ENCODE measurements around the gene TAOK2.
"Not testable (repeated sequence)": the region's sequence is repeated elsewhere in the genome, so short reads cannot be mapped to it uniquely, and the experiment has no call there.

The TAOK2 gene

DNA sequence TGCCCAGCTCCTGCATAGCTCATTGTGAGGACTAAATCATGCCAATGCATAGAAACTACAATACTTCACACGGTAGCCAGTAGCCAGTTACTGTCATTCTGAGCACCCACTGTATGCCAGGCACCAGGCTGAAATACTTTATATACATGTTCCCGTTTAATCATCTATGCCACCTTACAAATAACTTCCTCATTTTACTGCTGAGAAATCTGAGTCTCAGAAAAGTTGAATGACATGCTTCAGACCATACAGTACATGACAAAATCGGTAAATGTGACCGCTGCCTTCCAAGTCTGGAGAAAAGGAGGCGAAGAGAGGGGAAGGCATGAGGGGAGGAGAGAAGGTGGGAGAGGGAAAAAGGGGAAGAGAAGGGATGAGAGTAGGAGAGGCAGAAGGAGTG, 66.6 kb downstream of the TAOK2 start:
- no peak overlapping the region for H3K9ac ChIP-seq (ENCODE audit: low read length)
- no peak overlapping the region for H4K8ac ChIP-seq (ENCODE audit: low read depth, low read length)
- no peak overlapping the region for H3K4ac ChIP-seq (ENCODE audit: low read depth, low read length)
- no peak for DNase-seq
- no peaks in the 10 kb centered on the region for H3K79me1 ChIP-seq (ENCODE audit: low read length)
- no peak overlapping the region for H2BK15ac ChIP-seq (replicated peaks; ENCODE audit: low read depth)
- no peak overlapping the region for H3K23ac ChIP-seq (ENCODE audit: low read length)
- no peak overlapping the region for H4K5ac ChIP-seq (ENCODE audit: low read length)
- no peak overlapping the region for H2AK5ac ChIP-seq (ENCODE audit: low read length)
- no peaks in the 10 kb centered on the region for H3K4me1 ChIP-seq (ENCODE audit: control insufficient read depth, low read depth, low read length)
- H3K4me3 ChIP-seq (ENCODE audit: low read length), result no peak overlapping the region
- no CpG with 5 or more reads among the region's 5 CpGs for WGBS (ENCODE audit: extremely low coverage, insufficient coverage, low lambda C conversion rate)
- H2BK5ac ChIP-seq (ENCODE audit: low read length), result no peak overlapping the region
- no peaks in the 10 kb centered on the region for H3K36me3 ChIP-seq (ENCODE audit: control insufficient read depth, insufficient read depth, low read length)
- H3K18ac ChIP-seq (ENCODE audit: low read length), result no peak overlapping the region
- no peak overlapping the region for H3K4me2 ChIP-seq (ENCODE audit: low read length)
- H3K56ac ChIP-seq (ENCODE audit: low read length), result no peak overlapping the region
- H3K79me2 ChIP-seq (ENCODE audit: control insufficient read depth, insufficient read depth, low read length), result no peaks in the 10 kb centered on the region
- no peak overlapping the region for H3K27ac ChIP-seq (ENCODE audit: low read depth, low read length)
- no peaks in the 10 kb centered on the region for H3K27me3 ChIP-seq (ENCODE audit: insufficient read depth, low read length, poor library complexity)
- no peak overlapping the region for H2BK120ac ChIP-seq (ENCODE audit: low read depth, low read length)

DNA sequence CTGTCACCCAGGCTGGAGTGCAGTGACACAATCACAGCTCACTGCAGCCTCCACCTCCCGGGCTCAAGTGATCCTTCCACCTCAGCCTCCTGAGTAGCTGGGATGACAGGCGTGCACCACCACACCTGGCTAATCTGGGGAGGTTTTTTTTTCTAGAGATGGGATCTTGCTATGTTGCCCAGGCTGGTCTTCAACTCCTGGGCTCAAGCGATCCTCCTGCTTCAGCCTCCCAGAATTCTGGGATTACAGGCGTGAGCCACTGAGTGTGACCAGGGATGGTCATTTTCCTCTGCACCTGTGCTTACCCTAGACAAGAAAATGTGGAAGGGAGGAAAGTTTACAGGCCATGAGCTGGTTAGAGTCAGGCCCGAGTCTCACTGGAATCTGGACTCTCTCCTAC, 67.0 kb downstream of the TAOK2 start:
- not testable (repeated sequence) for H3K79me1 ChIP-seq (ENCODE audit: low read length); H2BK5ac ChIP-seq (ENCODE audit: low read length); H3K9ac ChIP-seq (ENCODE audit: low read length); DNase-seq; H2BK15ac ChIP-seq (replicated peaks; ENCODE audit: low read depth); H3K4ac ChIP-seq (ENCODE audit: low read depth, low read length); H4K5ac ChIP-seq (ENCODE audit: low read length); H3K23ac ChIP-seq (ENCODE audit: low read length); H3K79me2 ChIP-seq (ENCODE audit: control insufficient read depth, insufficient read depth, low read length); H3K4me1 ChIP-seq (ENCODE audit: control insufficient read depth, low read depth, low read length); H2AK5ac ChIP-seq (ENCODE audit: low read length); H2BK120ac ChIP-seq (ENCODE audit: low read depth, low read length); H3K27ac ChIP-seq (ENCODE audit: low read depth, low read length); H3K4me3 ChIP-seq (ENCODE audit: low read length); H4K8ac ChIP-seq (ENCODE audit: low read depth, low read length); H3K4me2 ChIP-seq (ENCODE audit: low read length); H3K56ac ChIP-seq (ENCODE audit: low read length); H3K36me3 ChIP-seq (ENCODE audit: control insufficient read depth, insufficient read depth, low read length); H3K27me3 ChIP-seq (ENCODE audit: insufficient read depth, low read length, poor library complexity); H3K18ac ChIP-seq (ENCODE audit: low read length)
- WGBS (ENCODE audit: extremely low coverage, insufficient coverage, low lambda C conversion rate), result no CpG with 5 or more reads among the region's 5 CpGs

DNA sequence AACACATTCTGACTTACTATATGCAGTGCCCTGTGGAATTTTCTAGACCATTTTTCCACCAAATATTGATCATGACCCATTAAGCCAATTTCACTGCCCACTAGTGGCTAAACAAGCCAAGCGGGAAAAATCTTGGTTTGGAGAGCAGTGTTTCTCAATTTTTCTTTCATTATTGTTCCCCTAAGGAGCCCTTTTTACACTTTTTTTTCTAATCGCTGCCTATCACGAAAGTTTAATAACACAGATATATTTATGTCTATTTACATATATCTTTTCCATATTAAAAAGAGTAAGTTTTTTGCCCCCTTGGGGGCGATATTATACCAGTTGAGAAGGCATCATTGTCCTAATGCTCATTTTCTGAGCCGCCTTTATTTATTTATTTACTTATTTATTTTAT, 68.2 kb downstream of the TAOK2 start:
- Histone ChIP-seq H3K4me3 (ENCODE audit: low read length) (no peak overlapping the region), H3K79me1 (ENCODE audit: low read length) (no peaks in the 10 kb centered on the region), H3K27ac (ENCODE audit: low read depth, low read length) (no peak overlapping the region), H3K23ac (ENCODE audit: low read length) (no peak overlapping the region), H3K79me2 (ENCODE audit: control insufficient read depth, insufficient read depth, low read length) (no peaks in the 10 kb centered on the region), H3K9ac (ENCODE audit: low read length) (no peak overlapping the region), H3K56ac (ENCODE audit: low read length) (no peak overlapping the region), H3K18ac (ENCODE audit: low read length) (no peak overlapping the region), H3K36me3 (ENCODE audit: control insufficient read depth, insufficient read depth, low read length) (no peaks in the 10 kb centered on the region), H3K4me2 (ENCODE audit: low read length) (no peak overlapping the region), H4K5ac (ENCODE audit: low read length) (no peak overlapping the region), H2BK5ac (ENCODE audit: low read length) (no peak overlapping the region), H4K8ac (ENCODE audit: low read depth, low read length) (no peak overlapping the region), H3K27me3 (ENCODE audit: insufficient read depth, low read length, poor library complexity) (no peaks in the 10 kb centered on the region), H2BK15ac (replicated peaks; ENCODE audit: low read depth) (no peak overlapping the region), H2BK120ac (ENCODE audit: low read depth, low read length) (no peak overlapping the region), H3K4me1 (ENCODE audit: control insufficient read depth, low read depth, low read length) (no peaks in the 10 kb centered on the region), H3K4ac (ENCODE audit: low read depth, low read length) (no peak overlapping the region), H2AK5ac (ENCODE audit: low read length) (no peak overlapping the region)
- 100% methylated on average over 1 of the region's 5 CpGs for WGBS (ENCODE audit: extremely low coverage, insufficient coverage, low lambda C conversion rate)
- DNase-seq, result no peak

Data from mesendoderm (in vitro differentiated cells).